GM21786 (cell line): ENCODE results near the gene GPR18.
"Not testable (repeated sequence)": the region's sequence is repeated elsewhere in the genome, so short reads cannot be mapped to it uniquely, and the experiment has no call there.

Experiments
- ATAC-seq: cut with Tn5 transposase; IDR thresholded peaks from one replicate; pipeline ENCODE4 v1.9.1; 2021; ENCODE audit not compliant: unreplicated experiment

GPR18 gene

GRCh38 chr13:99211421-99212035 is 46.7 kb downstream of the GPR18 start:
- no peak for ATAC-seq

- not testable (repeated sequence) for ATAC-seq
Measured at GRCh38 chr13:99210627-99211026, 47.6 kb downstream of the GPR18 start.

GRCh38 chr13:99208845-99209527 is 49.2 kb downstream of the GPR18 start:
- ATAC-seq: no peak

GRCh38 chr13:99208185-99208584 is 50.0 kb downstream of the GPR18 start:
- ATAC-seq: no peak

GRCh38 chr13:99207511-99207910 is 50.7 kb downstream of the GPR18 start:
- ATAC-seq: no peak

GRCh38 chr13:99206873-99207272 is 51.3 kb downstream of the GPR18 start:
- no peak for ATAC-seq

GRCh38 chr13:99206226-99206625 is 52.0 kb downstream of the GPR18 start:
- ATAC-seq: no peak

GRCh38 chr13:99205621-99206220 is 52.5 kb downstream of the GPR18 start:
- ATAC-seq: no peak
